NCI-H2081 (cell line): ENCODE data around the gene KRTAP10-9.
"Not testable (repeated sequence)": the region's sequence is repeated elsewhere in the genome, so short reads cannot be mapped to it uniquely, and the experiment has no call there.

ENCODE experiments used
- DNase-seq, 2 experiments: peaks; one replicate each; lab custom pipeline; 2025; lab: John Stamatoyannopoulos, UW

Gene KRTAP10-9

DNA sequence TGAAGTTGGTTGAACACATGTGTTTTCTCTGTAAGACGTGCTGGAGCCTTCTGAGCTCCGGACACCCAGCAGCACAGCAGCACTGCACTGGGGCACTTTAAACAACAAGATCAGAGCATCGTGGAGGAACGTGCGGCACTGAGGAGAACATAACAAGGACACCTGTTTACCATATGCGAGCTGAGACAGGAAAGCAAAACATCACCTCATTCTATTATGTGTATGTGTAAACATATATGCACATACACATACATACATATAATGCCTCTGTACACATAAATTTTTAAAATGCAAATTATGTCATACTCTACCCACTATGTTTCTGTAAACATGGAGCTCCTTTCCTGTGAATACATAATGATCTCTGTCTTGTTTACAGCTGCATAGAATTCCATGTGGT, 31.4 kb upstream of the KRTAP10-9 start:
- no peak for DNase-seq

DNA sequence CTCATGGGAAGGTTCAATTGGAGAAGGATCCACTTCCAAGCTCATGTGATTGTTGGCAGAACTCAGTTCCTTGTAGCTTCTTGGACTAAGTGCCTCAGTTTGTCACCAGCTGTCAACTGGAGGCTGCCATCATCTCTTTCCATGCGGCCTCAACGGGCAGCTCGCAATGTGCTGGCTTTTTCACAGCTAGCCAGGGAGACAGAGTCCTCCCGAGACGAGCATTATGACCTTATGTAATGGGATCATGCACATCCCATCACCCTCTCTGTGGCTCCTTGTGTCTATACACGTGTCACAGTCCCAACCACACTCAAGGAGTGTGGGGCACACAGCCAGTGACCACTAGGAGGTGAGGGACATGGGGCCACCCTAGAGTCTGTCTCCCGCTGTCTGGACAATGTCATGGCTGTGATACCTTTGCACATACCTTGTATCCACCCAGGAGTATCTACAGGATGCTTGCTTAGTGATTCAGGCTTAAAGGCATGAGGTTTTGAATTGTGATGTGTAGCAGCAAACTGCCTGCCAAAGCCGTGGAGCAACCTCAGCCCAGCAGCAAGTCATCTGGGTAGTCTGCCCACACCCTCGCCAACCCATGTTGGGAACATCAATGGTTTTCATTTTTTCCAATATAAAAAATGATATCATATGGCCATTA, 30.7 kb upstream of the KRTAP10-9 start:
- no peak for DNase-seq

DNA sequence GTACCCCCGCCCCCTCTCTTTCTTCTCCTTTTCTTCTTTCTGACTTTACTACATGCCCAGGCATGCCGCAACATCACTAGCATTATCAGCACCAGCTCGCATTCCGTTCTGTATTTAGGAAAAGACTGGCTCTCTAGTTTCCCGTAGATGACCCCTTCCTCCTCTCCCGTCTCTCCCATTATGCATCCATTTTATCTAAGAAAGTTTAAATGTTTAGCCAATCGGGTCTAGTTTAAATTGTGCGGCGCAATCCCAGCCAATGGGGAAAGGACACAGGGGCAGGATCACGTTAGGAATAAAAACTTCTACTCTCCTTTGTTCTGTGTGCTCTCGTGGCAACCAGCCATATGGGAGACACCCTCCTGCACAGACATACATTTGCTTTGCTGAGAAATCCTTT, 28.8 kb upstream of the KRTAP10-9 start:
- DNase-seq = no peak

DNA sequence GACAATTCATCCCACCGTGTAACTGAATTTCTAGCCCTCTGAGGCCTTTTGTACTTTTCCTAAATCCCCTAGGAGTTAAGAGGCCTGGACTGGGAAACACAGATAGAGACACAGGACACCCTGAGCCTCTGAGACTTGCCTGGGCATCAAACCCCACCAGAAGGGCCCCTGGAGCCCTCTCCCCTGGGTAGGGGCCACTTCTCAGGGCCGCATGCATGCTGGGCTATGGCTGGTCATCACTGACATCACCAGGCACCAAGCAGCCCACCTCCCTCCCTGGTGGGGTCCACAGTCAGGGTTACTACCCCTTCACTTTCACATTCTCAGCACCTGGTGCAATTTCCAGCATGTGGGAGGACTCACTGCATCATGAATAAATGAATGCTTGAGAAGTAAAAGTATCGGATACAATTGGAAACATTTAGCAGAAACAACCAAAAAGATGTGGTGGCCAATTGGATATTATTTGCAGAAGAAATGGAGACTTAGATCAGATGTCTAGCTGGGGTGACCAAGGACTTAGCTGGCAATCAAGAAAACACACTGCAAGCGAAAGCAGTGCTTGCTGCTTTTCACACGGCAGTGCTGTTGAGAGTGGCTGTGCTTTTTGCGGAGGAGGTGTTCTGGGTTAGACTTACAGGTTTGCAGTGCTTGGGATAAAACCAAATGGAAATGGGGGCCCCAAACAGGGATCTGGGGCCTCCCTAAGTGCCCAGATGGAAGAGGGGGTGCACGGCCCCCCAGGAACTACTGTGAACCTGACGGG, 27.4 kb upstream of the KRTAP10-9 start:
- no peak for DNase-seq

- DNase-seq = not testable (repeated sequence)
Observed at GRCh38 chr21:44600118-44600978, 26.5 kb upstream of the KRTAP10-9 start, which contains the start of gene KRTAP10-7. KRTAP10-7 (plus strand) TSS chr21:44600597; CDS start chr21:44600622, 25 bp downstream.

DNA sequence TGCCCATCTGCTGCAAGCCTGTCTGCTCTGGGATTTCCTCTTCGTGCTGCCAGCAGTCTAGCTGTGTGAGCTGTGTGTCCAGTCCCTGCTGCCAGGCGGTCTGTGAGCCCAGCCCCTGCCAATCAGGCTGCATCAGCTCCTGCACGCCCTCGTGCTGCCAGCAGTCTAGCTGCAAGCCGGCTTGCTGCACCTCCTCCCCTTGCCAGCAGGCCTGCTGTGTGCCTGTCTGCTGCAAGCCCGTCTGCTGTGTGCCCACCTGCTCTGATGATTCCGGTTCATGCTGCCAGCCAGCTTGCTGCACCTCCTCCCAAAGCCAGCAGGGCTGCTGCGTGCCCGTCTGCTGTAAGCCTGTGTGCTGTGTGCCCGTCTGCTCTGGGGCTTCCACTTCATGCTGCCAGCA, 25.8 kb upstream of the KRTAP10-9 start:
- DNase-seq = peak in 1 of 2 experiments; percentile 5

DNA sequence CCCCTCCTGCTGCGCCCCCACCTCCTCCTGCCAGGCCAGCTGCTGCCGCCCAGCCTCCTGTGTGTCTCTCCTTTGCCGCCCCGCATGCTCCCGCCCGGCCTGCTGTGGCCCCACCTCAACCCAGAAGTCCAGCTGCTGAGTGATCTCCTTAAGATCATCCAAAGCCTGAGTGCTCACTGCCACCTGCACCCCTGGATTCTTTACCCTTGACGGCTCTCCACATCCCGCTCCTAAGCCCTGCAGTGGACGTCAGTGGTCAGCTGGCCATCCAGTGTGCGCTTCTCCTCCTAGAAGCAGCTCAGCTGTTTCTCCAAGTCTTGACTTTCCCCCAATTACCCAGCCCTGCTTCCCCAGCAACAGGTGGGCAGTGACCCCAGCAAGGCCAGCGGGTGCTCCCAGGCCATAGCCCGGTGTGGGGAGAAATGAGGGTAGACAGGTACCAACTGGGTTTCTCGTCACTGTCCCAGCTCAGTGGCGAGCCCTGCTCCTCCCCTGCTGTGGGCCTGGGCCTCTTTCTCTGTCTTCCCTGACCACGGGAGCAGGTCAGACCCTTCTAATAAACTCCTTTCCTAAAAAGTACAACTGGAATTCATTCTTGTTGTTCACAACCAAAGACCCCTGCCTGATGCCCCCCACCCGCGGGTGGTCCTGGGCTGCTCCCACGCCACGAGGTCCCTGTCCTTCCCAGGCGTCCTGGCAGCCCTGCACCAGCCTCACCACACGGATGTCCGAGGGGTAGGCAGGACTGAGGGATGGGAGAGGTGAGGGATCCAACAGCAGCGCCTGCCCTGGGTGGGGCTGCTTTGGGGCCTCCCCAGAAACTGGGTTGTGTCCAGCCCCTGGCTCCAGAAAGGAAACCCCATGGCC, 25.1 kb upstream of the KRTAP10-9 start:
- DNase-seq = no peak

GRCh38 chr21:44602463-44602850, 24.4 kb upstream of the KRTAP10-9 start:
- no peak for DNase-seq

DNA sequence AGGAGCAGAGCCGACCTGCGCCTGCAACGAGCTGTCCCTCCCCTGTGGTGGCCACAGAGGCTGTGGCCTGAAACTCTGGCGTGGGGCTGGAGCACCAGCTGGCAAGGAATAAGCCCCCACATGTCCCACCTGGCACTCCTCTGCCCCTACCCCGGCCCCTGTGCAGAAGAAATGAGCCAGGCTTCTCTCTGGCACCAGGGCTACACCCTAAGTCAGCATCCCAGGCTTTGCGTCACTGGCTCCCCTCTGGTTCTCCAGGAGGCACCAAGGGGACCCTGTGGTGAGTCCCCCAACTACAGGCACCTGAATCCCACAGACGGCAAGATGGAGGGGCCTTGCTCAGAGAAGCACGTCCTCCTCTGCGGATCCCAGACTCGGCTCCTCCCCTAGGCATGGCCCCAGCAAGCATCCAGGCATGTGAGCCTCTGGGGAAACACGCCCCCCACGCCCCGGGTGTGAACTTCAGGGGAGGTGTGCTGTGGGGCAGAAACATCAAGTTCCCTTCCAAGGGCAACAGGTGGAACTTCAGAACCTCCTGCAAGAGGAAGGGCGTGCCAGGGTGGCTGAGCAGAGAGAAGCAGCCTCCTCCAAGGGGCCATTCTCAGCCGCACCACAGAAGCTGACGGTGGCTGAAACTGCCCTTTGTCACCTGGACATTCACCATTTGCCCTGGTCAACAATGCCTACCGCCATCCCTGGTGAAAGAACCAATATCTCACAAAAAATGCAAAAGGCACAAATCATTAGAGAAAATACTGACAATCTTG, 23.6 kb upstream of the KRTAP10-9 start:
- DNase-seq = no peak

DNA sequence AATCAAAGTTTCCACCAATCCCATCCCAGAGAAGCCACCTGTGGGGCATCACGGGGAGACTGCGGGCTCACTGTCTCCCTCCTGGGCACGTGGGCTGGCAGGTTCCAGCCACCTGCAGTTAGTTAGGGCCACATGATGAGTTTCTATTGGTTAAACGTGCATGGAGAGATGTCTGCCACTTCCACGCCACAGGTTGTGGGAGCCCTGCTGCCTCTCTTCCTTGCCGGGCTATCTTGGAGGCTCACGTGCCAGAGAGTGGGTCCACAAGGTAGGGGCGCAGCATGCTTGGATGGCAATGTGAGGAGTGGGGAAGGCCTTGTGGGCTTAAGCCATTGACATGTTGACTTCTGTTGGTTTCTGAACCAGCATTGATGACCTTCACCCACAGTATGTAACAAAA, 23.0 kb upstream of the KRTAP10-9 start:
- DNase-seq = no peak

GRCh38 chr21:44606495-44606894, 20.4 kb upstream of the KRTAP10-9 start:
- DNase-seq = no peak

- no peak for DNase-seq
Observed at GRCh38 chr21:44609193-44609592, 17.7 kb upstream of the KRTAP10-9 start.

DNA sequence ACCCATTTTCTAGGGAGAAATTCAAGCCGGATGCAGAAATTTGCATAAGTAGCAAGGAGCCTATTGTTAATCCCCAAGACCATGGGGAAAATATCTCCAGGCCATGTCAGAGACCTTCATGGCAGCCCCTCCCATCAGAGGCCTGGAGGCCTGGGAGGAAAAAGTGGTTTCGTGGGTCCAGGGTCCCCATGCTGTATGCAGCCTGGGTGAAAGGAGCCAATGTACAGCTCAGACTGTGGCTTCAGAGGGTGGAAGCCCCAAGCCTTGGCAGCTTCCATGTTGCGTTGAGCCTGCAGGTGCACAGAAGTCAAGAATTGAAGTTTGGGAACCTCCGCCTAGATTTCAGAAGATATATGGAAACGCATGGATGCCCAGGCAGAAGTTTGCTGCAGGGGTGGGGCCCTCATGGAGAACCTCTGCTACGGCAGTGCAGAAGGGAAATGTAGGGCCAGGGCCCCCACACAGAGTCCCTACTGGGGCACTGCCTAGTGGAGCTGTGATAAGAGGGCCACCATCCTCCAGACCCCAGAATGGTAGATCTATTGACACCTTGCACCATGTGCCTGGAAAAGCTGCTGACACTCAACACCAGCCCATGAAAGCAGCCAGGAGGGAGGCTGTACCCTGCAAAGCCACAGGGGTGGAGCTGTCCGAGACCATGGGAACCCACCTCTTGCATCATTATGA, 16.6 kb upstream of the KRTAP10-9 start:
- DNase-seq = not testable (repeated sequence)

GRCh38 chr21:44611551-44611950, 15.3 kb upstream of the KRTAP10-9 start:
- no peak for DNase-seq

DNA sequence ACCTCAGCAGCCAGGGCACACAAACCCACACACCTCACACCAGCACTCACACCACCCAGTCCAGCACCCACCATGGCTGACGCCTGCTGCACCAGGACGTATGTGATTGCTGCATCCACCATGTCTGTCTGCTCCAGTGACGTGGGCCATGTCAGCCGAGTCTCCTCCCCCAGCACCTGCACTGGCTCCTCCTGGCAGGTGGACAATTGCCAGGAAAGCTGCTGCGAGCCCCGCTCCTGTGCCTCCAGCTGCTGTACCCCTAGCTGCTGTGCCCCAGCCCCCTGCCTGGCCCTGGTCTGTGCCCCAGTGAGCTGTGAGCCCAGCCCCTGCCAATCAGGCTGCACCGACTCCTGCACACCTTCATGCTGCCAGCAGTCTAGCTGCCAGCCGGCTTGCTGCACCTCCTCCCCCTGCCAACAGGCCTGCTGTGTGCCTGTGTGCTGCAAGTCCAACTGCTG, 14.8 kb upstream of the KRTAP10-9 start, which contains the start of gene KRTAP10-8:
KRTAP10-8 (plus strand) TSS at position 51 of the 458 bp plus-strand sequence; CDS start at position 73, 22 bp downstream.
- DNase-seq = no peak

- no peak for DNase-seq
Observed at GRCh38 chr21:44612669-44613229, 14.1 kb upstream of the KRTAP10-9 start.

GRCh38 chr21:44613386-44614155, 13.3 kb upstream of the KRTAP10-9 start:
- DNase-seq = no peak

GRCh38 chr21:44614161-44614631, 12.7 kb upstream of the KRTAP10-9 start:
- no peak for DNase-seq

DNA sequence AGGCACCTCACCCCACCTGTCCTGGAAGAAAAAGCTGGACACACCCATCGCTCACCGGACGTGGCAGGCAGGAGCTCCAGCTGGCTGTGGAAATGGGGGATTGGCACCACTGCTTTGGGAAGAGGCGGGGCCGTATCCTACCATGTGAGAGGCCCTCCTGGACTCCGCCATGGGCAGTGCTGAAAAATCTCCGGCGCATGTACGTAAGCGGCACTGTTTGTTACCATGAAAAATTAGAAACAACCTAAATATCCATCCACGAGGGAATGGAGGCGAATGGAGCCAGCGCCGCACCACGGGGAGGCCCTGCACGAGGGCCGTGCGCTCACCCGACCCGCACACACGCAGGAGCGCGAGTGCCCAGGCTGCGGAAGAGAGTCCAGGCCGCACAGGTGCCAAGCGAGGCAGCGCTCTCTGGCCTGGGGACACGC, 11.9 kb upstream of the KRTAP10-9 start:
- DNase-seq = no peak
